GM12878 (cell line): Measurements from ENCODE around the gene TOR1B. TPM values are rescaled to one million over a fixed set of nuclear protein-coding genes. Genes with fewer than 3 reads are reported as not detected.
A peak's percentile ranks its signal among the peaks of the same experiment; 100 is the strongest.

Experiments used
- ATAC-seq: fragments of 200-7000 bp; cut with Tn5 transposase; 3 replicates; pipeline ENCODE4 v1.9.1; 2020; ENCODE audit warnings: mild to moderate bottlenecking, moderate library complexity
- BruUV-seq: library from RNA; stranded (reverse); fragments of 400-500 nt; replicated peaks from 2 replicates; lab custom pipeline; 2021; lab: Mats Ljungman, UMichigan
- CTCF ChIA-PET: fragments of 300-600 bp; sonication (Branson Sonifier 250); formaldehyde crosslinking; extraction: SDS; loops from one replicate; lab custom pipeline; 2021; ENCODE audit warnings: inconsistent platforms; lab: Yijun Ruan, JAX
- POLR2A ChIA-PET: fragments of 350-600 bp; formaldehyde crosslinking; extraction: SDS; loops from one replicate; lab custom pipeline; 2021; ENCODE audit warnings: inconsistent platforms; lab: Charles Lee
- RAD21 ChIA-PET: fragments of 300-600 bp; sonication (Branson Sonifier 250); formaldehyde crosslinking; loops from one replicate; lab custom pipeline; 2023; ENCODE audit warnings: antibody characterized with exemption; ENCODE audit not compliant: unreplicated experiment; lab: Charles Lee
- SMC1A ChIA-PET: fragments of 300-600 bp; sonication (Branson Sonifier 250); formaldehyde crosslinking; loops from one replicate; lab custom pipeline; 2023; ENCODE audit not compliant: unreplicated experiment, uncharacterized antibody; lab: Charles Lee
- DNase-seq: peaks from one replicate; pipeline ENCODE4 v3.0.0-alpha.2; 2011; ENCODE audit warnings: low read depth, low spot score
- FAIRE-seq: peaks from 3 replicates; lab custom pipeline; 2011; peaks lifted over from hg19 to GRCh38; lab: Jason Lieb, UNC
- H2AFZ ChIP-seq: 2 replicates; pipeline ENCODE4 v1.6.0; 2011; ENCODE audit warnings: low read depth, low read length, control low read depth; ENCODE audit not compliant: control insufficient read depth
- H3K27ac ChIP-seq: 2 replicates; pipeline ENCODE4 v1.5.1; 2011; ENCODE audit warnings: control low read depth; ENCODE audit not compliant: control insufficient read depth, insufficient read depth
- H3K27me3 ChIP-seq, 2 experiments: replicated peaks in 1 of 2; 2 replicates each; pipeline versions ENCODE4 v1.6.0 to v1.6.1; 2011; ENCODE audit warnings: low read length in 1 of 2; ENCODE audit not compliant: control insufficient read depth in 2 of 2, insufficient read depth in 2 of 2
- H3K36me3 ChIP-seq, 2 experiments: 2 replicates each; pipeline ENCODE4 v1.5.1; 2011; ENCODE audit warnings: low read length in 1 of 2; ENCODE audit not compliant: control insufficient read depth in 2 of 2, insufficient read depth in 2 of 2
- H3K4me1 ChIP-seq: 2 replicates; pipeline ENCODE4 v1.6.1; 2011; ENCODE audit warnings: mild to moderate bottlenecking, low read length, moderate library complexity, mixed read lengths; ENCODE audit not compliant: control insufficient read depth, insufficient read depth
- H3K4me2 ChIP-seq: 2 replicates; pipeline ENCODE4 v1.6.0; 2011; ENCODE audit warnings: control low read depth; ENCODE audit not compliant: control insufficient read depth, insufficient read depth
- H3K4me3 ChIP-seq: fragments of 200-600 bp; sonication (generic); 2 replicates; pipeline ENCODE4 v1.5.1; 2016
- H3K79me2 ChIP-seq: 2 replicates; pipeline ENCODE4 v1.6.0; 2011; ENCODE audit warnings: low read length; ENCODE audit not compliant: control insufficient read depth, insufficient read depth
- H3K9ac ChIP-seq: 2 replicates; pipeline ENCODE4 v1.8.0; 2011; ENCODE audit warnings: low read length, control low read depth, mixed read lengths; ENCODE audit not compliant: control insufficient read depth, insufficient read depth
- H3K9me3 ChIP-seq: replicated peaks from 3 replicates; pipeline ENCODE4 v1.5.1; 2011; ENCODE audit warnings: mild to moderate bottlenecking, low read length; ENCODE audit not compliant: control insufficient read depth, insufficient read depth
- H4K20me1 ChIP-seq: 2 replicates; pipeline ENCODE4 v1.6.0; 2011; ENCODE audit not compliant: control insufficient read depth, insufficient read depth
- E2F8 ChIP-seq: fragments of 450-650 bp; IDR thresholded peaks from 2 replicates; pipeline ENCODE4 v1.6.1; 2018; ENCODE audit warnings: mild to moderate bottlenecking, low read depth, moderate library complexity; ENCODE audit not compliant: partially characterized antibody
- EED ChIP-seq: sonication (generic); IDR thresholded peaks from 2 replicates; pipeline ENCODE4 v1.6.1; 2016; ENCODE audit warnings: antibody characterized with exemption, low read depth
- EGR1 ChIP-seq, 2 experiments: IDR thresholded peaks; 1 replicate in 1 of 2; 2 replicates in 1 of 2; pipeline ENCODE4 v1.6.1; 2011 to 2012; ENCODE audit warnings: low read depth in 2 of 2, low read length in 2 of 2, borderline replicate concordance in 1 of 2, mild to moderate bottlenecking in 1 of 2, moderate library complexity in 1 of 2
- EZH2 ChIP-seq: IDR thresholded peaks from 2 replicates; pipeline ENCODE4 v1.6.1; 2012; ENCODE audit warnings: low read depth, mild to moderate bottlenecking, control low read depth, inconsistent platforms, low read length, borderline replicate concordance; ENCODE audit not compliant: control insufficient read depth
- FOS ChIP-seq: IDR thresholded peaks from 3 replicates; pipeline ENCODE4 v1.6.1; 2011; ENCODE audit warnings: borderline replicate concordance; ENCODE audit not compliant: insufficient read length; ENCODE audit errors: extremely low read depth
- IRF5 ChIP-seq: fragments of 450-650 bp; IDR thresholded peaks from 2 replicates; pipeline ENCODE4 v1.6.1; 2017; ENCODE audit warnings: borderline replicate concordance
- KDM1A ChIP-seq: fragments of 200-600 bp; sonication (generic); IDR thresholded peaks from 2 replicates; pipeline ENCODE4 v1.6.1; 2016; ENCODE audit warnings: borderline replicate concordance
- LARP7 ChIP-seq: fragments of 450-650 bp; IDR thresholded peaks from 2 replicates; pipeline ENCODE4 v1.6.1; 2017; ENCODE audit warnings: mild to moderate bottlenecking
- POLR2A ChIP-seq: IDR thresholded peaks from 2 replicates; pipeline ENCODE4 v1.6.1; 2011; ENCODE audit warnings: low read depth, mild to moderate bottlenecking, low read length
- RFX5 ChIP-seq: IDR thresholded peaks from 2 replicates; pipeline ENCODE4 v1.6.1; 2011; ENCODE audit warnings: low read depth, low read length, improper control_type of control experiment
- TARDBP ChIP-seq: IDR thresholded peaks from 2 replicates; pipeline ENCODE4 v1.6.1; 2016; ENCODE audit warnings: borderline replicate concordance
- TCF12 ChIP-seq: IDR thresholded peaks from 2 replicates; pipeline ENCODE4 v1.6.1; 2011; ENCODE audit warnings: low read depth, mild to moderate bottlenecking, low read length
- ZBTB33 ChIP-seq: fragments of 450-650 bp; IDR thresholded peaks from 2 replicates; pipeline ENCODE4 v1.6.1; 2017; ENCODE audit warnings: mild to moderate bottlenecking
- ZBTB4 ChIP-seq: fragments of 450-650 bp; formaldehyde crosslinking; IDR thresholded peaks from 2 replicates; pipeline ENCODE4 v1.4.0; 2022; ENCODE audit warnings: mild to moderate bottlenecking, moderate library complexity
- ZNF207 ChIP-seq: fragments of 450-650 bp; IDR thresholded peaks from 2 replicates; pipeline ENCODE4 v1.6.1; 2014; ENCODE audit warnings: antibody characterized with exemption, mild to moderate bottlenecking, borderline replicate concordance
- WGBS: methylation state at CpG from one replicate; pipeline ENCODE4 v1.1.6; 2016; ENCODE audit warnings: low lambda C conversion rate; ENCODE audit not compliant: insufficient replicate concordance, insufficient coverage; ENCODE audit errors: missing lambda C conversion rate; 5-methylcytosine and 5-hydroxymethylcytosine counted together
- in situ Hi-C: fragments of 300-500 bp; cut with MboI; formaldehyde crosslinking; loops from 9 replicates; pipeline ENCODE4 v1.14.3; 2018; ENCODE audit warnings: mixed read lengths
- intact Hi-C: fragments of 100-400 bp; cut with micrococcal nuclease; formaldehyde crosslinking; loops from one replicate; pipeline ENCODE4 v1.14.2; 2022; ENCODE audit not compliant: unreplicated experiment
- polyA plus RNA-seq, 11 experiments: library from polyadenylated mRNA; depleted of rRNA in 4 of 11; unstranded in 6 of 11; stranded (reverse) in 5 of 11; fragments of >200 nt; fragmentation: Nextera tagmentation in 4 of 11; fragmentation: Illumina TruSeq in 1 of 11; extraction: Ambion mirVana in 4 of 11; extraction: Trizol in 1 of 11; gene quantifications; 1 replicate in 1 of 11; 2 replicates in 10 of 11; pipeline versions ENCODE4 v1.2.1 to v1.2.3, GENCODE V29; 2011 to 2016; ENCODE audit warnings: inconsistent platforms in 2 of 11, missing spikeins in 2 of 11, low read depth in 1 of 11
- total RNA-seq, 4 experiments: library from RNA; depleted of rRNA in 3 of 4; stranded (reverse); fragments of >200 nt in 3 of 4; fragmentation: Illumina TruSeq in 1 of 4; extraction: Trizol in 1 of 4; gene quantifications; 2 replicates each; pipeline versions ENCODE4 v1.2.1 to v1.2.3, GENCODE V29; 2013 to 2021

The TOR1B gene
- total and polyA plus RNA-seq, 10 of the 15 experiments (the other 5 are each of a cell fraction or from before 2014, with no cell fraction given), result 1.8 to 17.5 (median 9.9) TPM

GRCh38 chr9:129835860-129836223 lies 32.9 kb downstream of the TOR1B start:
- Histone ChIP-seq H2AFZ (peak overlapping the region; percentile 53), H3K79me2 (peaks cover 34% of the 10 kb centered on the region), H3K4me2 (peak overlapping the region; percentile 65), H3K27me3 (no peaks in the 10 kb centered on the region), H3K9ac (peak overlapping the region; percentile 78), H3K4me1 (peaks cover 14% of the 10 kb centered on the region), H4K20me1 (no peaks in the 10 kb centered on the region), H3K36me3 (peaks cover under 1 to 2% of the 10 kb centered on the region in 2 experiments; a peak in 1 of 4 replicates), H3K27ac (peak overlapping the region; percentile 74), H3K9me3 (no peaks in the 10 kb centered on the region), H3K4me3 (peak overlapping the region; percentile 96)
- intact Hi-C loops (loop anchor here (1.0 kb wide), 1 partner anchor 48 kb away; no protein-coding TSS in a partner anchor), in situ Hi-C loops (loop anchor here (25.0 kb wide), 1 partner anchor 1426 kb away; no protein-coding TSS in a partner anchor)
- POLR2A ChIA-PET, result no interaction called here
- RAD21 ChIA-PET, result no interaction called here
- DNase-seq, result no peak
- 2% methylated on average over 19 of the region's 19 CpGs for WGBS
- CTCF ChIA-PET, result interaction anchor here (0.5 to 1.5 kb wide), 3 partner anchors 9 to 660 kb away, joined by 3 to 4 read pairs (median 3); no protein-coding TSS in a partner anchor
- BruUV-seq, result TSS peak; percentile 70
- SMC1A ChIA-PET, result interaction anchor here (0.6 to 1.1 kb wide), 3 partner anchors 12 to 263 kb away, joined by 3 read pairs; no protein-coding TSS in a partner anchor
- no peak for FAIRE-seq
- no peak for ATAC-seq
- no peak for TF ChIP-seq ZBTB4 (CRISPR knock-in tag)
- TF ChIP-seq EZH2, result no peak
- TF ChIP-seq KDM1A, result no peak
- no peak for TF ChIP-seq TARDBP
- TF ChIP-seq ZNF207, result no peak
- no peak for TF ChIP-seq ZBTB33
- TF ChIP-seq E2F8, result no peak
- no peak for TF ChIP-seq RFX5
- no peak for TF ChIP-seq LARP7
- no peak for TF ChIP-seq TCF12
- no peak for TF ChIP-seq EGR1 (IDR thresholded peaks at IDR 0.05; ENCODE audit: borderline replicate concordance in 1 of 2, low read depth in 2 of 2, low read length in 2 of 2)
- no peak for TF ChIP-seq POLR2A
- no peak for TF ChIP-seq EED
- TF ChIP-seq IRF5, result no peak
- TF ChIP-seq FOS, result no peak
